GM12892 (cell line): ENCODE results near the gene CAMK2N1.

Source experiments
- DNase-seq: peaks from one replicate; pipeline ENCODE4 v3.0.0; 2011; ENCODE audit not compliant: insufficient read length
- FAIRE-seq: peaks from 2 replicates; lab custom pipeline; 2011; peaks lifted over from hg19 to GRCh38; lab: Jason Lieb, UNC
- POLR2A ChIP-seq: IDR thresholded peaks from 2 replicates; pipeline ENCODE4 v1.6.1; 2011; ENCODE audit warnings: low read depth, low read length, control low read depth
- POLR2AphosphoS5 ChIP-seq: IDR thresholded peaks from 2 replicates; pipeline ENCODE4 v1.6.1; 2011; ENCODE audit warnings: low read depth, low read length, control low read depth
- TAF1 ChIP-seq: IDR thresholded peaks from 2 replicates; pipeline ENCODE4 v1.6.1; 2011; ENCODE audit warnings: low read depth, mild to moderate bottlenecking, control low read depth, low read length, borderline replicate concordance

CAMK2N1 gene

GRCh38 chr1:20494609-20495311 is 8.8 kb upstream of the CAMK2N1 start:
- DNase-seq (no peak), FAIRE-seq (no peak)
- TF ChIP-seq TAF1 = no peak
- TF ChIP-seq POLR2AphosphoS5 = no peak
- TF ChIP-seq POLR2A = no peak

- no peak for TF ChIP-seq POLR2AphosphoS5
- TF ChIP-seq TAF1 = 0 out of 2 replicates have a peak, but pooled peaks have one; percentile 27
- TF ChIP-seq POLR2A = no peak
- FAIRE-seq = peak; percentile 97
- peak; percentile 67 for DNase-seq
These were observed 8.0 kb upstream of the CAMK2N1 start for GRCh38 chr1:20493839-20494608.

GRCh38 chr1:20493309-20493708 is 7.3 kb upstream of the CAMK2N1 start:
- TF ChIP-seq POLR2AphosphoS5 (no peak), TAF1 (no peak), POLR2A (no peak)
- FAIRE-seq (no peak), DNase-seq (no peak)

DNA sequence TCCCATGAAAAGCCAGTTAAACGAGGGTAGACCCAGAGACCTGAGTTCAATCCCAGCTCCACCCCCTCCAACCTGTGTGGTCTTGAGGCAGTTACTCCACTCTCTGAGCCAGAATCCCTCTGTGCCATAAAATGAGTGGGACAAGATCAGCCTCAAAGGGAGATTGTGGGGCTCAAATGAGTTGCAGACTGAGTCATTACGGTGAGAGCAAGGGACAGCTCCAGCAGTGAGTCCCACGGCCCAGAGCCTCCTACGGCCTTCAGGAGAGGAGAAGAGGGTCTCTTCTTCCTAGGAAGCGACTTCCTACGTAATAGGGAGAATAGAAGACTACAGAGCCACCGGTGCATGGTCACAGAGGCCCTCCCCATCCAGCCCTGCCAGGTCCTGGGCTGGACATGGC is 6.7 kb upstream of the CAMK2N1 start:
- no peak for FAIRE-seq
- TF ChIP-seq POLR2AphosphoS5 = no peak
- no peak for TF ChIP-seq POLR2A
- no peak for TF ChIP-seq TAF1
- DNase-seq = no peak

DNA sequence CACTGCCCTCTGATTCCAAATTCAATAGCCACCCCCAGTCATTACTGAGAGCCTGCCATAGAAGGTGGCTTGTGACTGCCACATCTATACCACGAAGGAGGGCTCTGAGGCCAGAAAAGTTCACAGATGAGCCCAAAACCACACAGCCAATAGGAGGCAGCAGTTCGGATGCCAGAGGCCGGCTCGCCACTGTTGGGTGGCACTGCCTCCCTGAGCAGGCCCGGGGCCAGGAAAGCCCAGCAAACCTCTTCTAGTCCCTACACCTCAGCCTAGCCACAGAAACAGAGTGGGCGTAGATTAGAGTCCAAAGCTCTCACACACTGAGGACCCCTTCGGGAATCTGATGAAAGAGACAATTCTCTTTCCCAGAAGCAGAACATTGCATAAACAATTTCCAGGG is 5.9 kb upstream of the CAMK2N1 start:
- DNase-seq (no peak), FAIRE-seq (no peak)
- no peak for TF ChIP-seq TAF1
- no peak for TF ChIP-seq POLR2A
- TF ChIP-seq POLR2AphosphoS5 = no peak

DNA sequence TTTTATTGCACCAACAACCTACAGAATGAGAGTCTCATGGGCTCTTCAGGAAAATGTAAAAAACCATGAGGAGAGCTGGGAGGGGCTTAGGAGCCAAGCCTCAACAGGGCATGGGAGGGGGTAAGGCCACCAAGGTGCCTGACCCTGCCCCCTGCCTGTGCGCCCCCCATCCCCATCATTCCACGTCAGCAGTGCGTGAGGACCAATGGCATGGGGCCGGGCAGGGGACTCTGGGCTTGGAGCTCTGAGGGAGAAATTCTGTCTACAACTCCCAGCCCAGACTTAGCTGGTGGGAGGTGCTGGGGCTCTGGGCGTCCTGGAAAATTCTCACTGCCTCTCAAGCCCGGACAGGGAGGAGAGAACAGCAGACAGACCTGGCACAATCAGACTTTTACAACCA is 5.2 kb upstream of the CAMK2N1 start:
- TF ChIP-seq POLR2AphosphoS5 = no peak
- TF ChIP-seq POLR2A = no peak
- TF ChIP-seq TAF1 = no peak
- DNase-seq (no peak), FAIRE-seq (no peak)

GRCh38 chr1:20487236-20487590 is 1.2 kb upstream of the CAMK2N1 start:
- TF ChIP-seq TAF1 = no peak
- no peak for TF ChIP-seq POLR2A
- TF ChIP-seq POLR2AphosphoS5 = no peak
- DNase-seq (no peak), FAIRE-seq (no peak)

DNA sequence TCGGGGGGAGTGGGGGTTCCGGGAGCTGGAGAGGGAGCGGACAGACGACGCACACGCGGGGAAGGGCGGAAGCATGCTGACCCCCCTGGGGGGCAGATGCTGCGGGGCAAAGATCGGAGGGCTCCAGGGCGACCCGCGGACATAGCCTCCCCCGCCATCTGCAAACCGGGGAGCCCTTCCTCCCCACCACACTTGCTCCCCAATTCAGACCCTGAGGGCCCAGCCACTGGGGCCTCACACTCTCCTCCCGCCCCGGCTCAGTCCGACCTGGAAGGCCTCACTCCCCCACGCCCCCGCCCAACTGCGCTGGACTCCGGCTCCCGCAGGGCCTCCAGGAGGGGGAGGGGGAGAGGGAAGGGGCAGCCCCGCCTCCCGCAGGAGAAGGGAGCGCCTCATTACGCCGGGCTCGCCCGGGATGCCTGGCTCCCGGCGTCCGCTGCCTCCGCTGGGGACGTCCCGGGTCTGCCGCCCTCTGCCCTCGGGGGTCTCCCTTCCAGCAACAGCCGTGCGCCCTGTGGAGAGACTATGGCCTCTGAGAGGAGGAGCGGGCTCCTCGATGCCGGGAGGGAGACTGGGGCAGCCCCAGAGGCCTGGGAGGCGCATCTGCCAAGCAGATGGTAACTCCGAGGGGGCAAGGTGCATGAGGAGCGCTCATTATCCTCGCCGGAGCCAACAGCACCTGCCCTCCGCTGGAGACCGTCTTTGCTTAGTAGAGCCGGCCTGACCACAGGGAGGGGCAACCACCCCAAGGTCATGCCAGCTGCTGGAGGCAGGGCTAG is 636 bp upstream of the CAMK2N1 start:
- DNase-seq = no peak
- no peak for FAIRE-seq
- no peak for TF ChIP-seq POLR2AphosphoS5
- TF ChIP-seq POLR2A = no peak
- TF ChIP-seq TAF1 = no peak

DNA sequence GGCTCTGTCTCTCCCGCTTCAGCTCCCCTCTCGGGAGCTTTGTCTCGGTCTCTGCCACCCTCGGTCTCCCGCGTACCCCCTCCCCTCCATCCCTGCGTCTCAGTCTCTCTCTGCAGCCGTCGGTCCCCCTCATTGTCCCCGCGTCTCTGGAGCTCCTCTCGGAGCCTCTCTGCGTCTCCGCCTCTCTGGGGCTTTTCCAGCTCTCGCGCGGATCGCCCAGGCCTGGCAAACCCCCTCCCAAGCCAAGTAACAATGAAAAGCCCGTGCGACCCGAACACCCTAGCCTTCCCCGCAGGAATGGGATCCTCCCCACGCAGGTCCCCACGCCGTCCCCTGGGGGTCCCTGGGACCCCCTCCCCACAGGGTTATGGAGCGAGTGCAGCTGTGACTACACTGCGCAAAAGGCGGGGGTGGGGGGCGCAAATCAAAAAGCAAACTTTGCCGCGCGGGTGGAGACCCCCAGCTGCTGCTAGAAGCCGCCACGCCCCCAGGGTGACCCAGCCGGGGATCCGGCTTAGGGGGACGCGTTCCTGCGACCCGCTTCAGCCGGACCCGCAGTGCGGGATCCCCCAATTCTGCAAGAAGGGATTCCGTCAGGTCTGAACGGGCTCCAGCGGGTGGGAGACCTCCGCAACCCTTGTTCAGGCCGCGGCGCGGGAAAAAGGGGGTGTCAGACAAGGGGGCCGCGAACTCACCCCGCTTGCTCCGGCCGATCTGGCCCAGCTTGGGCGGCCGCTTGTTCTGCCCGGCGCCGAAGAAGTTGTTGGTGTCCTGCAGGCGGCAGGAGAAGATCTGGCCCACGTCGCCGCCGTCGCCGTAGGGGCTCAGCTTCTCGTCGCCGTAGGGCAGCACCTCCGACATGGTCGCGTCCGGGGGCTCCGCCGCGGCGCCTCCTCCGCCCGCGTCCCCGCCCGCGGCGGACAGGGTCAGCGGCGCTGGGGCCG is 1.2 kb downstream of the CAMK2N1 start:
- DNase-seq (no peak), FAIRE-seq (no peak)
- no peak for TF ChIP-seq TAF1
- no peak for TF ChIP-seq POLR2A
- no peak for TF ChIP-seq POLR2AphosphoS5

DNA sequence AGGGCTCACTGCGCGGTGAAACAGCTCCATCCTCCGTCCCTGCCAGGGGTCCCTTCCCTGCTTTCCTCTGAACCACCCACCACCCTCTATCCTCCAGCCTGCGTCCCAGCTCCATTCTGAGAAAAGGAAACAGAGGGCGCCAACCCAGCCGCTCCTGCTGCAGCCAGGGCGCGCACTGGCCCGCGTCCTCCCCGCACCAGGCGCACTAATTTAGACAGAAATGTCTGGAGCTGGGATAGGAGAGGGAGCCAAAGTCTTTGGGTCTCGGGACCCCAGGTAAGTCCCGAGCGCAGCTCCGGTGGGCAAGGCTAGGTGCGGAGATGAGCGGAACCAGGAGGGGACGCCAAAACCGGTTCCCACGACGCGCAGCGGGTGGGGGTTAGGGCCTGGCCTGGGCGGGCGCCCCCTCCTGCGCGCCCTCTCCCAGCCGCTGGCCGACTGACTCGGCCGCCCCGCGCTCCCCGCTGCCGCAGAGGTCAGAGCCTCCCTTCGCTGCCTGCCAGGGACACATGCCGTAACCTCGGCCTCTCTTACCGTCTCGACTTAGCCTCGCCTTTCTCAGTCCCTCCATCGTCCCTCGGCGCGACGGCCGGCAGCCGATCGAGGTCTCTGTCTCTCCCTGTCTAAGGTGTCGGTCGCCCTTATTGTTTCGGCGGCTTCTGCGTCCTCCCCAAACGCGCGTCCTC is 2.0 kb downstream of the CAMK2N1 start:
- TF ChIP-seq POLR2AphosphoS5 (no peak), TAF1 (no peak), POLR2A (no peak)
- FAIRE-seq (no peak), DNase-seq (no peak)
